GM12878 (cell line): ENCODE results near the gene C22orf15.
A peak's percentile ranks its signal among the peaks of the same experiment; 100 is the strongest.

Source experiments
- BMI1 ChIP-seq: fragments of 450-650 bp; IDR thresholded peaks from 2 replicates; pipeline ENCODE4 v1.6.1; 2016; ENCODE audit warnings: mild to moderate bottlenecking, moderate library complexity, borderline replicate concordance
- CREM ChIP-seq: IDR thresholded peaks from 2 replicates; pipeline ENCODE4 v1.6.1; 2014; ENCODE audit warnings: antibody characterized with exemption, low read depth
- FOS ChIP-seq: IDR thresholded peaks from 3 replicates; pipeline ENCODE4 v1.6.1; 2011; ENCODE audit warnings: borderline replicate concordance; ENCODE audit not compliant: insufficient read length; ENCODE audit errors: extremely low read depth
- GATAD2B ChIP-seq: fragments of 450-650 bp; conservative IDR thresholded peaks from 2 replicates; pipeline ENCODE4 v1.6.1; 2017; ENCODE audit warnings: low read depth, mild to moderate bottlenecking, moderate library complexity
- HDAC6 ChIP-seq: fragments of 200-600 bp; sonication (generic); IDR thresholded peaks from one replicate; pipeline ENCODE4 v1.8.0; 2017; ENCODE audit warnings: antibody characterized with exemption; ENCODE audit not compliant: unreplicated experiment
- MYC ChIP-seq: IDR thresholded peaks from 2 replicates; pipeline ENCODE4 v1.6.1; 2011; ENCODE audit warnings: mild to moderate bottlenecking, low read length, moderate library complexity, inconsistent platforms; ENCODE audit not compliant: insufficient read depth, insufficient replicate concordance, insufficient read length, severe bottlenecking
- RCOR1 ChIP-seq: conservative IDR thresholded peaks from 2 replicates; pipeline ENCODE4 v1.6.1; 2012; ENCODE audit warnings: low read depth, low read length, improper control_type of control experiment
- SMC3 ChIP-seq: IDR thresholded peaks from 2 replicates; pipeline ENCODE4 v1.6.1; 2011; ENCODE audit warnings: low read length, improper control_type of control experiment, borderline replicate concordance
- SUZ12 ChIP-seq: fragments of 200-600 bp; sonication (generic); IDR thresholded peaks from one replicate; pipeline ENCODE4 v1.6.1; 2018; ENCODE audit warnings: antibody characterized with exemption, mild to moderate bottlenecking; ENCODE audit not compliant: unreplicated experiment
- TCF12 ChIP-seq: IDR thresholded peaks from 2 replicates; pipeline ENCODE4 v1.6.1; 2011; ENCODE audit warnings: low read depth, mild to moderate bottlenecking, low read length
- WRNIP1 ChIP-seq: IDR thresholded peaks from 2 replicates; pipeline ENCODE4 v1.6.1; 2011; ENCODE audit warnings: low read depth, low read length, improper control_type of control experiment, borderline replicate concordance
- ZZZ3 ChIP-seq: IDR thresholded peaks from 2 replicates; pipeline ENCODE4 v1.6.1; 2011; ENCODE audit warnings: low read depth; ENCODE audit not compliant: control insufficient read depth, insufficient read length
- TF ChIP-seq, protein P1 (sequence below): IDR thresholded peaks from 2 replicates; pipeline ENCODE4 v1.6.1; 2011; ENCODE audit warnings: low read depth, mild to moderate bottlenecking, low read length, moderate library complexity, borderline replicate concordance; ENCODE audit errors: extremely low read depth
- TF ChIP-seq, protein P2 (sequence below), 3 experiments: IDR thresholded peaks in 2 of 3; conservative IDR thresholded peaks in 1 of 3; 2 replicates each; pipeline ENCODE4 v1.5.1; 2011; ENCODE audit warnings: low read depth in 3 of 3, low read length in 3 of 3, mild to moderate bottlenecking in 3 of 3, control low read depth in 2 of 3, moderate library complexity in 2 of 3, inconsistent platforms in 1 of 3, mixed read lengths in 1 of 3; ENCODE audit not compliant: control insufficient read depth in 2 of 3, insufficient read depth in 1 of 3; ENCODE audit errors: extremely low read depth in 1 of 3

DNA sequence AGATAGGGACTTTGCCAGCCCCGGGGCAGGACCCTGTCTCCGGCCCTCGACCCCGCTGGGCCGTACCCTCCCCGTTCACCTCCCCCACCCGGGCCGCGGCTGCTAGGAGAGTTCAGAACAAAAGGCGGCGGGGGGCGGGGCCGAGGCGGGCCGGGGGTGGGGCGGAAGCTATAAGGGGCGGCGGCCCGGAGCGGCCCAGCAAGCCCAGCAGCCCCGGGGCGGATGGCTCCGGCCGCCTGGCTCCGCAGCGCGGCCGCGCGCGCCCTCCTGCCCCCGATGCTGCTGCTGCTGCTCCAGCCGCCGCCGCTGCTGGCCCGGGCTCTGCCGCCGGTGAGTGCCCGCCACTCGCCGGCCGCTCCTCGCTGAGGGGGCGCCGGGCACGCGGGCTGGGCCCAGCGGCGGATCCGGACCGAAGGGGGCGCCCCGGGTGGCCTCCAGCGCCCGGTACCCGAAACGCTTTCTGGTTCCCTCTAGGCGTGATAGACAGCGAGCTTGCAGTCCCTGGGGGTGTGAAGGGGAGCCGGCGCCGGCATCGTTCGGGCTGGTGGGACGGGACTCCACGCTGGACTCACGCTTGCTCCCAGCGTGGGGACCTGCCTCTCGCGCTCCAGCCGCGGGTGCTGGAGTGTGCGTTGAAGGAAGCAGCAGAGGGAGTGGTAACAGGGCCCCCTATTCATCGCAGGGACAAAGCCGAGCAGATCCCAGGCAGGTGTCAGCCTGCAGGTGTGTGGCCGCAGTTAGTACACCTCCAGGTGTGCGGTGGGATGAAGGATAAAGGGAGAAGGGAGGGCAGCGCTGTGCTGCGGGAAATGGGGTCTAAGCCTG lies 10.1 kb downstream of the C22orf15 start, which contains the start of gene MMP11:
- TF ChIP-seq MYC (no peak), SMC3 (no peak), WRNIP1 (no peak), HDAC6 (no peak), CREM (no peak), ZZZ3 (no peak), TCF12 (no peak), FOS (no peak), BMI1 (no peak), GATAD2B (peak; percentile 71; the same call in 1 of the 2 replicates), SUZ12 (no peak), RCOR1 (no peak)
- TF ChIP-seq, protein P1, sequence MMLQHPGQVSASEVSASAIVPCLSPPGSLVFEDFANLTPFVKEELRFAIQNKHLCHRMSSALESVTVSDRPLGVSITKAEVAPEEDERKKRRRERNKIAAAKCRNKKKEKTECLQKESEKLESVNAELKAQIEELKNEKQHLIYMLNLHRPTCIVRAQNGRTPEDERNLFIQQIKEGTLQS = no peak
- TF ChIP-seq, protein P2, sequence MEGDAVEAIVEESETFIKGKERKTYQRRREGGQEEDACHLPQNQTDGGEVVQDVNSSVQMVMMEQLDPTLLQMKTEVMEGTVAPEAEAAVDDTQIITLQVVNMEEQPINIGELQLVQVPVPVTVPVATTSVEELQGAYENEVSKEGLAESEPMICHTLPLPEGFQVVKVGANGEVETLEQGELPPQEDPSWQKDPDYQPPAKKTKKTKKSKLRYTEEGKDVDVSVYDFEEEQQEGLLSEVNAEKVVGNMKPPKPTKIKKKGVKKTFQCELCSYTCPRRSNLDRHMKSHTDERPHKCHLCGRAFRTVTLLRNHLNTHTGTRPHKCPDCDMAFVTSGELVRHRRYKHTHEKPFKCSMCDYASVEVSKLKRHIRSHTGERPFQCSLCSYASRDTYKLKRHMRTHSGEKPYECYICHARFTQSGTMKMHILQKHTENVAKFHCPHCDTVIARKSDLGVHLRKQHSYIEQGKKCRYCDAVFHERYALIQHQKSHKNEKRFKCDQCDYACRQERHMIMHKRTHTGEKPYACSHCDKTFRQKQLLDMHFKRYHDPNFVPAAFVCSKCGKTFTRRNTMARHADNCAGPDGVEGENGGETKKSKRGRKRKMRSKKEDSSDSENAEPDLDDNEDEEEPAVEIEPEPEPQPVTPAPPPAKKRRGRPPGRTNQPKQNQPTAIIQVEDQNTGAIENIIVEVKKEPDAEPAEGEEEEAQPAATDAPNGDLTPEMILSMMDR (IDR thresholded peaks at IDR 0.05 in 2 of 3, conservative IDR thresholded peaks at IDR 0.05 in 1 of 3; ENCODE audit: control insufficient read depth in 2 of 3, extremely low read depth in 1 of 3, insufficient read depth in 1 of 3, low read depth in 3 of 3, low read length in 3 of 3) = no peak
